CD4-positive, alpha-beta T cell treated with Interferon gamma for 1 hour (primary cell): Measurements from ENCODE around the gene PRKCD.

Experiments
- DNase-seq: peaks from one replicate; pipeline ENCODE4 v3.0.0-alpha.2; 2020

Gene PRKCD

GRCh38 chr3:53160660-53161449 is at the start of gene PRKCD:
Gene PRKCD, plus strand, starts transcription at chr3:53161209. Its CDS starts 17,214 bp downstream, at chr3:53178423.
- peak; percentile 81 for DNase-seq

DNA sequence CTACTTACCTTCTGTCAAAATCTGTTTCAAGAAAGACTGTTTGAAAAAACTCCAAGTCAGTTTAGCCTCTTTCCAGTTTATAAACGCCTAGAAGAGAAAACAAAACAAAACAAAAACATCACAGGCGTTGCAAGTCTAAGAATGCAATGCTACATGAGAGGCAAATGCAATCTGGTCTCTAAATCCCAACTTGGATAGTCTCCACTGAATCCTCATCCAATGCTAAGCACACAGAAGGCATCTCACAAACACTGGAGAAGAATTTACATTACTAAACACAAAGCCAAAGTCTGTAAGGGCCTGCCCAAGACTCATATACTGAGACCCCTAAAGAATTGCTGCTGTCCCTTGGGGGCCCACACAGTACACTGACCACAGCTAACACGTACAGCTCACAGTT is 49.2 kb upstream of the PRKCD start:
- DNase-seq = no peak

DNA sequence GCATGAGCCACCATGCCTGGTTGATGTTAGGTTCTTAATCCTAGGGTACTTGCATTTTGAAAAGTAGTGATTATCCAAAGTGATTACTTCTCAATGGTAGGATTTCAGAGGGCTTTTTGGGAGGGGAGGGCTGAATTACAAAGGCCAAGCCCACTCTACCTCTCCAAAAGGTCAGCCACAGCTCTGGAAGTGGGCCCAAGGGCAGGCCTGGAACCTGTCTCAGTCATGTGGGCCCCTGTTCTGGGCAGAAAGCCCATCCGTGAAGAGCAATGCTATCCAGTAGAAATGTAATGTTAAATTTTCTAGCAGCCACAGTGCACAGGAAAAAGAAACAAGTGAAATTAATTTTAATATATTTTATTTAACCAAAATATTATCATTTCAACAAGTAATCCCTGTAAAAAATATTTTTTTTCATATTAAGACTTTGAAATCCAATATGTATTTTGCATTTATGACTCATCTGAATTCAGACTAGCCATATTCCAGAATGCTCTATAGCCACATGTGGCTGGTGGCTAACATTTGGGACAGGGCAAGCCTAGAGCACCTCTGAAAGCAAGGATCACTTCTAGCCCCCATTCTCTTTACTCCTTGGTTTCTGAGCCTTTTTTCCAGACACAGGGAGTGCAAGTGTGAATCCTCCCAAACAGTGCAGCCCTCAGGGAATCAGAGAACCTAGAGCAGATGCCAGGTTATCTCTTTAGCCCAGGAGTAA is 47.6 kb upstream of the PRKCD start:
- DNase-seq = no peak

DNA sequence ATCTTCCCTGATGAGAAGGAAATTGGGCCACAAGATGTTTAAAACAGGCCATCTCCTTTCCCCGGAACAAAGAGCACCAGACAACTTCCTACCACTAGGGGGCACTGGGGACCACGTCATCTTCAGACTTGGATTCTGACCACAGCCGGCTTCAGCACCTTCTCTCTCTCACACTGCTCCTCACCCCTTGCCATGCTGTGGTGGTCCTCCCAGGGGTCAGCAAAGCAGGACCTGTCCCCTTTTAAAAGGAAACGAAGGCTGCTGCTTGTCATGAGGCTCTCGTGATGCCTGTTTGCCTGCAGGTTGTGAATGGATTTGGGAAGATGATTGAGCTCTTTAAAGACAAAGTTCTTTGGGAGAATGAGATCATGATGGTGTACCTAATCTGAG is 47.0 kb upstream of the PRKCD start:
- peak; percentile 73 for DNase-seq

GRCh38 chr3:53114412-53115074 is 46.5 kb upstream of the PRKCD start:
- no peak for DNase-seq

DNA sequence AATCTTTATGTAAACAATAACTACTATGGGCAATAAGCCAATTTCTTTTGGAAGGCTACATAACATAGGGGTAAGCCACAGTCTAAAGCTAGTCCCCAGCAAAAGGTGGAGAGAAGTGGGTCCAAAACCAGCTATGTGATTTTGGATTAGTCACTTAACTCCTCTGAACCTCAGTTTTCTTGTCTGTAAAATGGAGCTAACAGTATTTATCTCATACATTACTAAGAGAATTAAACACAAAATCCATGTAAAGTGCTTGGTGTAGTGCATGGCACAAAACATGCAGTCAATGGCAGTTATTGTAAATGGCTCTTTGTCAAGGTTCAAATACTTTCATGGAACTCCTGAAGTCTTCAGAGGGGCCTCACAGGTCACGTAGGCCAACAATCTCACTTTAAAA is 44.1 kb upstream of the PRKCD start:
- DNase-seq = no peak

DNA sequence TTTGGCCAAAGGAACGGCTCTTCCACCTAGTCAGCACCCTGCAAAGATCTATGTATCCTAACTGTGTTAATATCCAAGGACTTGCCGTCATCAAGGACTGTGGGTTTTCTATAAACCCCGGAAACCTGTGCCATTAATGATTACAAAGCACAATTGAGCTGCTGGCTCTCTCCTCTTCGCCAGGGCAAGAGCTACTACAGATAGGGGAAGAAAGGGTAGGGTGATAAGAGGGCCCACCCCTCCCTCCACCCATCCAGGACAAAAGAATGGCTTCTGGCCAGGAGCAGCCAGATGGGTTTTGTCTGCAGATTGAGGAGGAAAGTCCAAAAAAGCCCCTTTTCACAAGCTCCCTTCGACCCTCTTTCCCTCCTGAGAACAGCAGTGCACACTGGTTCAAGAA is 40.7 kb upstream of the PRKCD start:
- DNase-seq = no peak

DNA sequence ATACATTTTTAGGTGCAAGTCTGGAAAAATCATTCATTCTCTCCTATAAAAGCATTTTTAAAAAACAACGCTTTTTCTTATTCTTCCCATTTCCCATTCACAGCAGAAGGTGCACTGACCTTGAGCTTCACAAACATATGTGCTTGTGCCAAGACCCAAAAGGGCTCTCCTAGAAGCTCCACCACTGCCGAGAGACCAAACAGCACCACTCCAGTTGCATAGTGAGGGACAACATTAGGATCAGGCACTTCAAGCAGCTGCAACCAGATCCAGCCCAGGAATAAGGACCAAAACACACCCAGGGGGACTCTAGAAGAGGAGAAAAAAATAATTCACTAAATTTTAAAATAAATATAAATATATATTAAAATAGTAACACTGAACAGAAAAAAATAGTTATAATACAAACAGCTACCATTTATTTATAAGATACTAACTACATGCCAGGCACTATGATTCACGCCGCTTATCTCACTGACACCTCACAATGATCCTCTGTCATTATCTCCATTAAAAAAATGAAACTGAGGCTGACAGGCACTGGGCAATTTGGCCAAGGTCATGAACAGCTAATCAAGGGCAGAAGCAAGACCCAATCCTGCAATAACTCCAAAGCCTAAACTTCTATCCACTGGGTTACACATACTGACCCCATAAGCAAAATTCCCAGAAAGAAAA is 38.6 kb upstream of the PRKCD start:
- DNase-seq = no peak

DNA sequence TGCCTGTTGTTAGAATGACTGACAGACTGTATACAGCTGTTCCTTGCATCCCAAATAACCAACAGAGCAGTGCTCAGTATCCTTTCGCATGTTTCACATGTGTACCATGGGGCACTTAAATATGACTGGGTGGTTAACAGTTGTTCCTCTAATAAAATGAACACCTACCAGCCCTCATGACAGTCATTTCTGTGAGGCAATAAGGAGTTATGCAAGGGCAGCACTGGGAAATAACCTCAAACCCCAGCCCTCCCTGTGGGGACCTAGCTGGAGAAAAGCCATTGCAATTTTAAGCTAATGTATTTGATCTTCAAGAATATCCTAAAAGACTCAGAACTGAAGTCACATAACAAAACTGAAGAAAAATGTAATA is 38.1 kb upstream of the PRKCD start:
- DNase-seq = peak; percentile 35

GRCh38 chr3:53123510-53123909 is 37.5 kb upstream of the PRKCD start:
- no peak for DNase-seq

DNA sequence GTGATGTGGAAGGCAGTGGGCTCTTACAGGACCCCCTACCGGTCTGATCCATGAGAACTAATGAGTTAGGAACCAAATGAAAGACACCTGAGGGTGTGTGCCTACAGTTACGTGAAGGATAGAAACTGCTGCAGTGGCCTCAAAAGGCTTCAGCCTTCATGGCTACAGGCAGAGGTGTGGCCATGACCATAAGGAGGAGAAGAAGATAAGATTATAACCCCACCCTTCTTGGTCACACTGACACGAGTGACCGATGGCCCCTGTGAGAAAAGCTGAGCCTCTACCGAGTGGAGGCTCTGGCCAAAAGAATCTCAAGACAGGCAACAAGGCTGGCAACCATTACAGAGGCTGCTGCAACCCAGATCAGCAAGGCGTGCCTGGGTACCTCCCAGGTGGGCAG is 37.1 kb upstream of the PRKCD start:
- DNase-seq = no peak

- no peak for DNase-seq
These were observed 34.4 kb upstream of the PRKCD start for GRCh38 chr3:53126601-53127000.

DNA sequence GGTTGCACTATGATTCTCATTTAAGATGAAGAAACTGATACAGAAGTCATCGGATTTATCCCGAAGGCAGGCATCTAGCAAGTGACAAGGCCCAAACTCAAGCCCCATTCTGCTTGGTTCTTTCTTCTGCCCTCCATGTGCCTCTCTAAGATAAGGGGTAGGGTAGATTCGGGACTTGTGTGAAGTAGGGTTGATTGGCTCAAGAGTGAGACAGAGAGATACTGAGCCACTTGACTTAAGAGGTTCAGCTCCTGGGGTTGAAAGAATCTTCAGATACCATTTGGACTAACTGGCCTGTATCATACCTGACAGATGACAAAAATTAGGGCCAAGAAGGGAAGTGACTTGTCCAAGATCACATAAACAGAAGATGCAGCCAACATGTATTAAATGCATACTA is 31.7 kb upstream of the PRKCD start:
- DNase-seq = no peak

GRCh38 chr3:53130179-53131061 is 30.6 kb upstream of the PRKCD start, which contains the start of gene RFT1:
Gene RFT1, minus strand, starts transcription at chr3:53130435. Its CDS starts 35 bp downstream, at chr3:53130400.
- peak; percentile 96 for DNase-seq

DNA sequence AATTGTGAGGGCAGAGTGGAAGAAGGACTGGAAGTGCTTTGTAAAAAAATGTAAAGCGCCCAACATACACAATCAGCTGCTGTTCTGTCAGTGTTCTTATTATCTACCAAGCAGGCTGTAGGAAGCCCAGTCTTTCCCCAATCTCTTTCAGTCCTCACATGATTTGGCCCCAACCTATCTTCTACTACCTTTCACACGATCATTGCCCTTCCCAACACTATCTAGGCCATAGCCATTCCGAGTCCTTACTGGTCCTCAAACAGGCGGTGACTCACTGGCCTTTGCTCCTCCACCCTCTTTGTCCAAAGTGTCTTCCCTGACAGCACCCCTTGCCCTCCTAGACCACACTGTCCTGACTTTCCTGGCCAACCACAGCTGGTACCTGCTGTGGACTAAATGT is 29.9 kb upstream of the PRKCD start:
- DNase-seq = no peak

DNA sequence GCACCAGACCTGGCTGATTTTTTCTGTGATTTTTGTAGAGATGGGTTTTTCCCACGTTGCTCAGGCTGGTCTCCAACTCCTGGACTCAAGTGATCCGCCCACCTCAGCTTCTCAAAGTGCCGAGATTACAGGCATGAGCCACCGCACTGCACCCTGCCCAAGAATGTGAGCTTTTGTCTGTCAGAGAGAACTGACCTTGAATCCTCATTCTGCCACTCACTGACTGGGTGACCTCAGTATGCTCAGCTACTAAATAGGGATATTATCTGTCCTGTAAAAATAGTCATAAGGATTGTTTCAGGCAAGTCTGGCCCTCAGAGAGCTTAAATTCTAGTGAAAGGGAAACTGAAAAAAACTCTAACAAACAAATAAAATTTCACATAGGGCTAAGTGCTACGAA is 28.7 kb upstream of the PRKCD start:
- DNase-seq = no peak

GRCh38 chr3:53134631-53135232 is 26.3 kb upstream of the PRKCD start:
- peak; percentile 69 for DNase-seq

DNA sequence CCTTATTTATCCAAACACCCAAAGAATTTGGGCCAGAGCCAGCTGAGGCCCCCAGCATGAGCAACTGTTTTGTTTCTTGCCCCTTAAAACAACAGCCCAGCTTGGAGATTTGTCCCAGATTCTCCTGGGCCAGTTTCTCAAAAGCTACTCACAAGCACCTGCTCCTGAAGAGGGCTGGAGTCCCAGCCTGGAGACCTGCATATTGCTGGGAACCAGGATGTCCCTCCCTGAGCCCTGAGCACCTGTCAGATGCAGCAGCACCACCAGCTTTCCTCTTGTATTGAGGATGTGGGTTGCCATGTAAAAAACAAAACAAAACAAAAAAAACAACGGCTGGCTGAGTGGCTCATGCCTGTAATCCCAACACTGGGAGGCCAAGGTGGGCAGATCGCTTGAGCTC is 23.8 kb upstream of the PRKCD start:
- DNase-seq = no peak

DNA sequence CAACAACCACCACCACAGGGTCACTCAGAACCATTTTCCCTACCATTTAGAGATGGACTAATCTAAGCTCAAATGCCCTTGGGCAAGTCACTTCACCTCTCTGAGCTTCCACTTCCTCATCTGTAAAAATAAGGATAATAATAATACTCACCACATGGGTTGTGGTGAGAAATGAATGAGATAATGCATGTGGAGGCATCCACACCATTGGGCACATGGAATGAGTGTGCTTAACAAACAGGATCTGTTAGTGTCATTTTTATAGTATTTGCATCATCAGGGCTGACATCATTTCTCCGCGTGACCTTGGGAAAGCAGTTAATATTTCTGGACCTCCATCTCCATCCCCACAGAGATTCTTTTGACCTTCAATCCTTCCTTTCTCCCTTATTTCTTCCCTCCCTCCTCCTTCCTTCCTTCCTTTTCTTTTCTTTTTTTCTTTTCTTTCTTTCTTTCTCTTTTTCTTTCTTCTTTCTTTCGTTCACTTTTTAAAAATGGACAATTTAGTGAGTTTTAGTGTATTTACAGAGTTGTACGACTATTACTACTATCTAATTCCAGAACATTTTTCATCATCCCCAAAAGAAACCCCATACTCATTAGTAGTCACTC is 23.1 kb upstream of the PRKCD start:
- no peak for DNase-seq

GRCh38 chr3:53139906-53140846 is 20.8 kb upstream of the PRKCD start:
- DNase-seq = no peak
